RWPE1 (cell line): ENCODE measurements around the gene ITPKB.
"Not testable (repeated sequence)": the region's sequence is repeated elsewhere in the genome, so short reads cannot be mapped to it uniquely, and the experiment has no call there.

Source experiments
- CTCF ChIA-PET: fragments of 350-600 bp; sonication (Branson Sonifier 250); formaldehyde crosslinking; extraction: SDS; loops from one replicate; lab custom pipeline; 2021; lab: Yijun Ruan, JAX
- POLR2A ChIA-PET: fragments of 400-600 bp; formaldehyde crosslinking; extraction: SDS; loops from one replicate; lab custom pipeline; 2020; ENCODE audit warnings: antibody characterized with exemption; ENCODE audit not compliant: low non-redundant PET; lab: Yijun Ruan, JAX
- DNase-seq: peaks from one replicate; pipeline ENCODE4 v3.0.0; 2012; ENCODE audit warnings: low spot score
- H3K27ac ChIP-seq: fragments of 450-650 bp; 2 replicates; pipeline ENCODE4 v1.5.1; 2017
- TF ChIP-seq, protein P1 (sequence below): fragments of 450-650 bp; conservative IDR thresholded peaks from 2 replicates; pipeline ENCODE4 v1.5.1; 2017; ENCODE audit warnings: low read depth, mild to moderate bottlenecking

ITPKB gene

GRCh38 chr1:226730071-226730470 lies 9.0 kb downstream of the ITPKB start:
- no peak for DNase-seq
- ChIA-PET POLR2A (no interaction called here), CTCF (interaction anchor here (0.9 kb wide), 1 partner anchor 119 kb away, joined by 3 read pairs; no protein-coding TSS in a partner anchor)
- TF ChIP-seq, protein P1, sequence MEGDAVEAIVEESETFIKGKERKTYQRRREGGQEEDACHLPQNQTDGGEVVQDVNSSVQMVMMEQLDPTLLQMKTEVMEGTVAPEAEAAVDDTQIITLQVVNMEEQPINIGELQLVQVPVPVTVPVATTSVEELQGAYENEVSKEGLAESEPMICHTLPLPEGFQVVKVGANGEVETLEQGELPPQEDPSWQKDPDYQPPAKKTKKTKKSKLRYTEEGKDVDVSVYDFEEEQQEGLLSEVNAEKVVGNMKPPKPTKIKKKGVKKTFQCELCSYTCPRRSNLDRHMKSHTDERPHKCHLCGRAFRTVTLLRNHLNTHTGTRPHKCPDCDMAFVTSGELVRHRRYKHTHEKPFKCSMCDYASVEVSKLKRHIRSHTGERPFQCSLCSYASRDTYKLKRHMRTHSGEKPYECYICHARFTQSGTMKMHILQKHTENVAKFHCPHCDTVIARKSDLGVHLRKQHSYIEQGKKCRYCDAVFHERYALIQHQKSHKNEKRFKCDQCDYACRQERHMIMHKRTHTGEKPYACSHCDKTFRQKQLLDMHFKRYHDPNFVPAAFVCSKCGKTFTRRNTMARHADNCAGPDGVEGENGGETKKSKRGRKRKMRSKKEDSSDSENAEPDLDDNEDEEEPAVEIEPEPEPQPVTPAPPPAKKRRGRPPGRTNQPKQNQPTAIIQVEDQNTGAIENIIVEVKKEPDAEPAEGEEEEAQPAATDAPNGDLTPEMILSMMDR = no peak
- no peak overlapping the region for H3K27ac ChIP-seq

DNA sequence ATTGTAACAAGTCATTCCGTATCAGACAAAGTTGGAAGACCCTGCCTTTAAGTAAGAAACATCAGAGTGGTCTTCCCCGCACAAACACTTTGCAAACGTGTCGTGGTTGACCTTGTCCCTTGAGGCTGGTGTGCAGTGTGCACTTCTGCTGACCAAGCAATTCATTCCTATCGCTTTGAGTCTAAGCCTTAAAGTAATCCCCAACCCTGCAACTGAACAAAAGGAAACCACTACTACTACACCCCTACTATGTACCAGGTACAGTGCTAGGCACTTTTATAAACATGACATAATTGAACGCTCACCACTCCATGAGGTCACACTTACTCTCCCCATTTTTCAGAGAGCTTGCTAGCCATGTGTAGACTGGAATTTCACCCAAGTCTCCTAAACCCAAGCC lies 10.6 kb downstream of the ITPKB start:
- POLR2A ChIA-PET = no interaction called here
- no peak overlapping the region for H3K27ac ChIP-seq
- TF ChIP-seq, protein P1 = no peak
- no peak for DNase-seq
- CTCF ChIA-PET = interaction anchor here (0.6 to 0.8 kb wide), 2 partner anchors 12 to 35 kb away, joined by 3 to 4 read pairs; no protein-coding TSS in a partner anchor

GRCh38 chr1:226725897-226726267 lies 13.2 kb downstream of the ITPKB start:
- CTCF ChIA-PET = interaction anchor here (0.7 kb wide), 1 partner anchor 202 kb away, joined by 4 read pairs; no protein-coding TSS in a partner anchor
- no peak for DNase-seq
- TF ChIP-seq, protein P1 = no peak
- POLR2A ChIA-PET = no interaction called here
- H3K27ac ChIP-seq = no peak overlapping the region

- TF ChIP-seq, protein P1 = no peak
Measured at GRCh38 chr1:226723657-226724532, 15.2 kb downstream of the ITPKB start.

DNA sequence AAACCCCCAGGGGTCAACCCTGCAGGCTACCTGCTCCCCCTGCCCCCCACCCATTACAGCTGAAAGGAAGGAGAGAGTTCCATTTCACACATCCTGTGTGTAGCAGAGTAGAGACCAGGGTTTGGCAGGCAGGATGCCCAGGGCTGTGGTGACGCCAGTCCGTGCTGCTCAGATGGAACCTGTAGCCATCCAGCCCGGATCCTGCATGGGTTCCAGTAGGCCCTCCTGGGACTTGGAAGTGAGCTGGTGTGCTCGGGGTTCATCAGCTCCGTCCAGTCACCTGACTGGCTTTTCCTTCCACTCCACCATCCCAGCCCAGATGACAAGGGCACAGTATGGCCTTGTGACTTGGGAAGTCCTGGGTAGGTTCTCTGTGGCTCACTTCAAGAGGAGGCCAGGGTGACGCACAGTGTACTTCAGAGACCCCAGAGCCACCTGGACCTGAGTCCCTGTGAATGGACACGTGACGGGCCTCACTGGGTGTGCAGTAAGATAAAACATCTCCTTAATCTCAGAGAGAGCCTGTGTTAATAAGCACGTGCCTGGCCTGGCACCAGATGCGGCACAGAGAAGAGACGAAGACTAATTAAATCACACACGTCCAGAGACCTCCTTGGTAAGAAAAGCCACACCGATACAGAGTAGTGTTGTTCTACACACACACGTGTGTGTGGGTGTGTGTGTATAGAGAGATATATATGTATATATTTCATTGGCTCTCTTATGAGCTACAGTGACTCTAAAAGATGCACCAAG lies 16.0 kb downstream of the ITPKB start:
- H3K27ac ChIP-seq = no peak overlapping the region
- ChIA-PET POLR2A (interaction anchor here (0.6 kb wide), 1 partner anchor 102 kb away, joined by 5 read pairs; no protein-coding TSS in a partner anchor), CTCF (interaction anchor here (0.7 to 1.1 kb wide), 4 partner anchors 13 to 133 kb away, joined by 3 to 5 read pairs (median 3); no protein-coding TSS in a partner anchor)
- TF ChIP-seq, protein P1 = no peak
- DNase-seq = no peak

More at GRCh38 chr1:226723657-226724532, 15.2 kb downstream of the ITPKB start:
- CTCF ChIA-PET = interaction anchor here (1.1 kb wide), 1 partner anchor 12 kb away, joined by 3 read pairs; no protein-coding TSS in a partner anchor
- DNase-seq = peak; percentile 50
- H3K27ac ChIP-seq = peak overlapping the region; percentile 40
- POLR2A ChIA-PET = no interaction called here

DNA sequence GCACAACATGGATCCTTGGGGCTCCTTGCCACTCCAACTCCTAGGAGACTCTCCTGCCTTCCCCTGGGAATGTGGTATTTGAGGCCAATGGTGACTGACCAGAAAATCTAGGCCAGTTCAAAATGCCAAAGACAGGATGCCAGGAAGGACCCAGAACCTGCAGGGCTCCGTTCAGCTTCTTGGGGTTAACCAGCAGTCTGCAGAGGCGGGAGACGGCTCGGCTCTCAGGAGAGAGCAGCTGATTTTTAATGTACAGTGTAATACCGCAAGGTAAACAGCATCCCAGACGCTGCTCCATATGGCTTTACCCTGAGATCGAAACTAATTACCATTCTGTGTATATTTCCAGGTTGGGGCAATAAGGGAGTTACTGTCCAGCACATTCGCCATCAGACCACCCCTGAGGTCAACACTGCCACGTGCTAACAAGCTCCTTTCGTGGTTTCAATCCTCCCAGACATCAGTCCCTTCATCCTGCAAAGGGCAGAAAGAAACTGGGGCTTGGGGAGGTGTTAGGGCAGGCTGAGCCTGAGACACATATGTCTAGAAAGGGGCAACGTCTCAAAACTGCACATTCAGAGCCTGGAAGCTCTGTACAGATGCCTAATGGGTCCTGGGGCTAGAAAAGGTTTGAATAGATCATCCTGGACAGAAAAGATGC lies 16.7 kb downstream of the ITPKB start:
- ChIA-PET POLR2A (interaction anchor here (0.6 kb wide), 1 partner anchor 103 kb away, joined by 5 read pairs; no protein-coding TSS in a partner anchor), CTCF (interaction anchor here (0.7 to 1.1 kb wide), 3 partner anchors 14 to 134 kb away, joined by 3 to 5 read pairs (median 3); no protein-coding TSS in a partner anchor)
- TF ChIP-seq, protein P1 = no peak
- no peak for DNase-seq
- H3K27ac ChIP-seq = no peak overlapping the region

DNA sequence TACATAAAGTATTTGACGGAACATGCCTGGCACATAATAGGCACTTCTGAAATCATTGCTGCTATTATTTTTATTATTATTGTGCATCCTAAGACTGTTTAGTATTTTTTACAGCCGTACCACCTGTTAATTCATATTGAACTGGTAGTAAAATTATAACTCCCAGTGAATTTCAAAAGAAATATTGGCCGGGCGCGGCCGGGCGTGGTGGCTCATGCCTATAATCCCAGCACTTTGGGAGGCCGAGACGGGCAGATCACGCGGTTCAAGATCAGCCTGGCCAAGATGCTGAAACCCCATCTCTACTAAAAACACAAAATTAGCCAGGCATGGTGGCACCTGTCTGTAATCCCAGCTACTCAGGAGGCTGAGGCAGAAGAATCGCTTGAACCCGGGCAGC lies 18.5 kb downstream of the ITPKB start:
- H3K27ac ChIP-seq, POLR2A ChIA-PET, CTCF ChIA-PET, DNase-seq: not testable (repeated sequence)
